Effector memory CD4-positive, alpha-beta T cell (primary cell): ENCODE measurements around the gene KATNB1.

ENCODE experiments used
- DNase-seq, 3 donors: peaks; one replicate each; pipeline ENCODE4 v3.0.0-alpha.2; 2020
- H3K27ac ChIP-seq: 2 replicates; pipeline ENCODE4 v1.7.0; 2013; ENCODE audit warnings: mild to moderate bottlenecking, low read length, moderate library complexity; ENCODE audit not compliant: insufficient read depth, poor library complexity, severe bottlenecking
- H3K27me3 ChIP-seq: replicated peaks from 2 replicates; pipeline ENCODE4 v1.7.0; 2013; ENCODE audit warnings: mild to moderate bottlenecking, low read length; ENCODE audit not compliant: insufficient read depth, control insufficient read depth, poor library complexity, severe bottlenecking
- H3K36me3 ChIP-seq: 2 replicates; pipeline ENCODE4 v1.7.0; 2013; ENCODE audit warnings: mild to moderate bottlenecking, low read length, moderate library complexity; ENCODE audit not compliant: control insufficient read depth, insufficient read depth
- H3K4me1 ChIP-seq: 2 replicates; pipeline ENCODE4 v1.7.0; 2013; ENCODE audit warnings: low read length, mild to moderate bottlenecking; ENCODE audit not compliant: control insufficient read depth, insufficient read depth, poor library complexity, severe bottlenecking
- H3K4me3 ChIP-seq: 2 replicates; pipeline ENCODE4 v1.7.0; 2013; ENCODE audit warnings: low read length, low read depth, mild to moderate bottlenecking; ENCODE audit not compliant: insufficient read depth, poor library complexity, severe bottlenecking
- H3K9me3 ChIP-seq: 2 replicates; pipeline ENCODE4 v1.7.0; 2013; ENCODE audit warnings: mild to moderate bottlenecking, low read length, moderate library complexity; ENCODE audit not compliant: control insufficient read depth

The KATNB1 gene

GRCh38 chr16:57804111-57804837 lies 68.7 kb downstream of the KATNB1 start:
- Histone ChIP-seq H3K36me3 (no peaks in the 10 kb centered on the region), H3K27ac (no peak overlapping the region), H3K4me3 (no peak overlapping the region), H3K27me3 (no peaks in the 10 kb centered on the region), H3K4me1 (peaks cover 7% of the 10 kb centered on the region), H3K9me3 (no peaks in the 10 kb centered on the region)
- DNase-seq = no peak

GRCh38 chr16:57805176-57805575 lies 69.6 kb downstream of the KATNB1 start:
- Histone ChIP-seq H3K9me3 (no peaks in the 10 kb centered on the region), H3K4me1 (peaks cover 12% of the 10 kb centered on the region), H3K36me3 (no peaks in the 10 kb centered on the region), H3K4me3 (no peak overlapping the region), H3K27me3 (no peaks in the 10 kb centered on the region), H3K27ac (no peak overlapping the region)
- no peak for DNase-seq
